NCI-H345 (cell line): ENCODE measurements around the gene ETHE1.

Experiments
- DNase-seq: peaks from one replicate; lab custom pipeline; 2025; lab: John Stamatoyannopoulos, UW

Gene ETHE1, protein sequence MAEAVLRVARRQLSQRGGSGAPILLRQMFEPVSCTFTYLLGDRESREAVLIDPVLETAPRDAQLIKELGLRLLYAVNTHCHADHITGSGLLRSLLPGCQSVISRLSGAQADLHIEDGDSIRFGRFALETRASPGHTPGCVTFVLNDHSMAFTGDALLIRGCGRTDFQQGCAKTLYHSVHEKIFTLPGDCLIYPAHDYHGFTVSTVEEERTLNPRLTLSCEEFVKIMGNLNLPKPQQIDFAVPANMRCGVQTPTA

GRCh38 chr19:43526884-43527859 is at the start of gene ETHE1:
TSS of gene ETHE1 (minus strand) at chr19:43527201. CDS start at chr19:43527177, 24 bp downstream.
- no peak for DNase-seq

DNA sequence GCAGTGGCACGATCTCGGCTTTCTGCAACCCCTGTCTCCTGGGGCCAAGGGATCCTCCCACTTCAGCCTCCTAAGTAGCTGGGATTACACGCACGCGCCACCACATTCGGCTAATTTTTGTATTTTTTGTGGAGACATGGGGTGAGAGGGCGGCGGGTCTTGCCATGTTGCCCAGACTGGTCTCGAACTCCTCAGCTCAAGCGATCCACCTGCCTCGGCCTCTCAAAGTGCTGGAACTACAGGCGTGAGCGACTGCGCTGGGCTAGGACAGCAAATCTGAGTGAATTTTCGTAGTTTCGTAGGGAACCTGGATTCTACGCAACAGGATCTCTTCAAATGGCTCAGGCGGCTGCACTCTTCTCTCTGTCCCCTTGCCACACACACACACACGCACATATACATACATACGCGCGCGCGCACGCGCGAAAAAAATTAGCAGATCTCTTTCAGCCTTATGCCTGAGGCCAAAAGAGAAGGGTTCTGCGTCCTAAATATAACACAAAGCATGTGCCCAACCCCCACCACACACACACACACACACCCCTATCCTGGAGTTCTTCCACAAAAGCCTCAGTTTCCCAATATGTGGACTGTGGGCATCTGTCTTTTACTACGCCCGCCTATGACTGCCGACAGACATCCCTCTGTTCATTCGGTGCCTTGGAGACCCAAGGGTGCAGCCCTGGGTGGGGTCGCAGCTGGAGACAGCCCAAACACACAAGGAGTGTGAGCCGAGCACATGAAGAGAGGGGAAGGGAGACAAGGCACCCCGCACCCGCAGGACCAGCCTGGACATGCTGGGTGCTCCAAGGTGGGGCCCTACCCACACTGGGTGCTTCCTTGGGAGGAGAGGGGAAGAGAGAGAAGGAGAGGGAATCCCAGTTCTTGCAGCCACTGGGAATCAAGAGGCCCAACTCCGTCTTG is 49.2 kb upstream of the ETHE1 start:
- DNase-seq, result peak; percentile 24

DNA sequence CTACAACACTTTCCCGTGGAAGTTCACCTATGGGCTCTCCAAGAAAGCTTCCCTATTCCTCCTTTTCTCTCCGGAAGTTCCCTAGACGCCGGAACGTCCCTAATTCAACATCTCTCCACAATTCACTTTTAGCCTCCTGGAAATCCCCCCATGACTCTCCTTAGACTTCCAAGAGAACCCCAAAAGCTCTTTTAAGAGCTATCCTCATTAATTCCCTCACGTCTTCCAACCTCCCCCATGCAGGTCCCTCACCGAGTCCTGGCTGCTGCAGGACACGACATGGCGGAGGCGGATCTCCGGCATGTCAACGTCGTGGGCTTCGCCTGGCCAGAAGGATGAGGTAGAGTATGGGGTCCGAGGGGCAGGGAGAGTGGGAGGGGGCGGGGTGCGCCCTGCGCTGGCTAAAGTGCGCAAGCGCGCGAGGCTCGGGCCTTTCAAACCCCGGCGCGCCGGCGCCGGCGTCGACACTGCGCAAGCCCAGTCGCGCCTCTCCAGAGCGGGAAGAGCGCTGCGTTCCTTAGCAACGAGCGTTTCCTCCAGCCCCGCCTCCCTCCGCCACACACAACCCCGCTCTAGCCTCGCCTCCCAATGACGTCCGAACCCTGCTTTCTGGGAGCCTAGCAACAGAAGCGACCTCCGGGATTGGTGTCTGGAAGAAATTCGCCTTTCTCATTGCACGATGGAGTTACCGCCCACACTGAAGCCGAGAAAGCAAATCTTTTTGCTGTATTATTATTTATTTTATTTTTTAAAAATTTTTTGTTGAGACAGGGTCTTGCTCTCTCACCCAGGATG is 48.4 kb upstream of the ETHE1 start, which contains the start of the genes PINLYP and XRCC1:
PINLYP (plus strand) TSS at position 646 of the 795 bp plus-strand sequence. CDS start 1,391 bp downstream, outside the sequence.
XRCC1 (minus strand) TSS at position 372 of the 795 bp plus-strand sequence; CDS start at position 303, 69 bp downstream.
- DNase-seq, result peak; percentile 98

GRCh38 chr19:43574424-43575155 is 47.6 kb upstream of the ETHE1 start:
- no peak for DNase-seq

GRCh38 chr19:43572171-43572588 is 45.2 kb upstream of the ETHE1 start:
- no peak for DNase-seq

DNA sequence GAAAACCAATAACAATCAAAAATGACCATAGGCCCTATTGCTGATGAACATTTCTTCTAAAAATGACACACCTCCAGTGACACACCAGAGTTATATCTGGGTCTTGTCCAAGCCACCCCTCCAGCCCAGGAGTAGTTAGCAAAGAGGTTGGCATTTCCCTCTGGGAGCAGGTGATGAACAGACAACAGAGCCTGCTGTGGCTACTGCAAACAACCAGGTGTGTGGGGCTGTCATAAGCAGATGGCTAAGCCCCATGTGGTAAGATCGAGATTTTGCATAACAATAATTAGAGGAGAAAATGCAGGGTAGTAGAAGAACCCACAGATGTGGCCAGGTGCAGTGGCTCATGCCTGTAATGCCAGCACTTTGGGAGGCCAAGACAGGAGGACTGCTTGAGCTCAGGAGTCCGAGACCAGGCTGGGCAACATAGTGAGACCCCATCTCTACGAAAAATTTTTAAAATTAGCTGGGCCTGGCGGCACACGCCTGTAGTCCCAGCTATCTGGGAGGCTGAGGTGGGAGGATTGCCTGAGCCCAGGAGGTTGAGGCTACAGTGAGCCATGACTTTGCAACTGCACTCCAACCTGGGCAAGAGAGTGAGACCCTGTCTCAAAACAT is 43.3 kb upstream of the ETHE1 start:
- DNase-seq, result peak; percentile 65

GRCh38 chr19:43569657-43570056 is 42.7 kb upstream of the ETHE1 start:
- DNase-seq, result no peak

- no peak for DNase-seq
These were observed 37.8 kb upstream of the ETHE1 start for GRCh38 chr19:43564800-43565199.

GRCh38 chr19:43563816-43564457 is 36.9 kb upstream of the ETHE1 start:
- DNase-seq, result no peak

DNA sequence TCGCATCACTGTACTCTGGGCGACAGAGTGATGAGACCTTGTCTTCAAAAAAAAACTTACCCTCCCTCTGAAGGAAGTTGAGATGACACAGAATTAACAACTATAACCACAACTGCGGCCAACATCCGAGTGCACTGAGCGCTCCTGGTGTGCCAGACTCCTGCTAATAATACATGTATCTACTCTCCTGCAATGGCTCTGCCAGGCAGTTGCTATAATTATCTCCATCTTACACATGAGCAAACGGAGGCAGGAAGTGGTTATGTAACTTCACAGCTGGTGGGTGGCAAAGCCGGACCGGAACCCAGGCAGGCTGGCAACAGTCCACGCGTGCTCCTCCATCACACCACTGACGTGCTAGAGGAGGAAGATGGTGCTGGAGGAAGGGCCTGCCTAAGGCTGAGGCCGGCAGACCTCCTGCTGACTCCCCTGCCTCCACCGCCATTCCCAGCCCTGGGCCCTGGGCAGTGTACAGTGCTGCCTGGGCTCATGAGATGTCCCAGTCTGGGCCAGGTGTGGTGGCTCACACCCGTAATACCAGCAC is 35.8 kb upstream of the ETHE1 start:
- DNase-seq, result no peak

- DNase-seq, result no peak
These were observed 35.3 kb upstream of the ETHE1 start for GRCh38 chr19:43562226-43562697.

GRCh38 chr19:43561139-43561970 is 34.4 kb upstream of the ETHE1 start:
- DNase-seq, result no peak

- DNase-seq, result no peak
These were observed 33.7 kb upstream of the ETHE1 start for GRCh38 chr19:43560687-43561086.

- DNase-seq, result peak; percentile 28
These were observed 28.3 kb upstream of the ETHE1 start for GRCh38 chr19:43555185-43555770.

DNA sequence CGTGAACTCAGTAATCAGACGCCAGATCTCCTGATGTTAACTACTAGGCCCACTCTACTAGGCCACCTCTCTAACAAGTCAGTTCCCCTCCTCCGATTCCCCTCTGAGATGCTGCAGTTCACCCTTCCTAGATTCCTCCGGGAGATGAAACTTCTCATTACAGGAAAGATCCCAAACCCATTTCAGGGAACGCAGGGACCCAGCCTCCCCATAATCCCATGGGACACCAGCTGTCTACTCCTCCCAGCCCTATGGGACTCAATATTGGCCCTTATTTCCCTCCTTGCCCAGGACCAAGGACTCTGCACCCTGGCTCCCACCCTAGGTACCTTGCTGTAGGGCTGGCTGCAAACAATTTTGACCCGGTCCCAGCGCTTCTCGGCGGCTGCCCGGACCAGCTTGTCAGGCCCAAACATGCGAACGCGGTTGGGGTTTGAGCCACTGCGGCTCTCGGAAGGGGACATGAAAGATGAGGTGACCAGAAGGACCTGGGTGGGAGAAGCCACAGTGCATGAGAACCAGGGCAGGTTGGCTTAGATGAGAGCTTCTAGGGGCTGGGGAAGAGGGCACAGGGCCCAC is 27.4 kb upstream of the ETHE1 start:
- DNase-seq, result no peak

- no peak for DNase-seq
These were observed 26.7 kb upstream of the ETHE1 start for GRCh38 chr19:43553656-43554055.

- no peak for DNase-seq
These were observed 25.6 kb upstream of the ETHE1 start for GRCh38 chr19:43552616-43553015.
